HepG2 (cell line): Measurements from ENCODE around the gene RPL41. TPM values are rescaled to one million over a fixed set of nuclear protein-coding genes. Genes with fewer than 3 reads are reported as not detected.

Experiments used
- ESRRA ChIP-seq: sonication (generic); formaldehyde crosslinking; IDR thresholded peaks from 2 replicates; pipeline ENCODE4 v1.5.1; 2020; ENCODE audit warnings: mild to moderate bottlenecking, low read depth, missing genetic modification reagents
- HDAC2 ChIP-seq: sonication (generic); formaldehyde crosslinking; IDR thresholded peaks from 2 replicates; pipeline ENCODE4 v1.4.0; 2020; ENCODE audit warnings: missing genetic modification reagents
- IRF9 ChIP-seq: sonication (generic); formaldehyde crosslinking; IDR thresholded peaks from 2 replicates; pipeline ENCODE4 v1.8.0; 2022; ENCODE audit warnings: missing genetic modification reagents, mild to moderate bottlenecking, borderline replicate concordance
- JDP2 ChIP-seq: sonication (generic); formaldehyde crosslinking; IDR thresholded peaks from 2 replicates; pipeline ENCODE4 v1.8.1; 2022; ENCODE audit warnings: missing genetic modification reagents, borderline replicate concordance
- MED13 ChIP-seq: sonication (generic); formaldehyde crosslinking; IDR thresholded peaks from 2 replicates; pipeline ENCODE4 v1.5.0; 2020; ENCODE audit warnings: missing genetic modification reagents
- NKX3-1 ChIP-seq: sonication (generic); formaldehyde crosslinking; IDR thresholded peaks from 2 replicates; pipeline ENCODE4 v1.5.0; 2020; ENCODE audit warnings: missing genetic modification reagents
- PRPF4 ChIP-seq: fragments of 200-400 bp; formaldehyde crosslinking; IDR thresholded peaks from 2 replicates; pipeline ENCODE4 v1.6.1; 2016; ENCODE audit warnings: low read length, low read depth; ENCODE audit not compliant: poor library complexity, severe bottlenecking
- SIX4 ChIP-seq: sonication (generic); formaldehyde crosslinking; IDR thresholded peaks from 2 replicates; pipeline ENCODE4 v1.4.0; 2020; ENCODE audit warnings: missing genetic modification reagents
- SMC3 ChIP-seq: IDR thresholded peaks from 2 replicates; pipeline ENCODE4 v1.6.1; 2011; ENCODE audit warnings: low read length, improper control_type of control experiment
- STAG1 ChIP-seq: sonication (generic); formaldehyde crosslinking; IDR thresholded peaks from 2 replicates; pipeline ENCODE4 v1.4.0; 2020; ENCODE audit warnings: missing genetic modification reagents
- ZNF101 ChIP-seq: sonication (generic); formaldehyde crosslinking; IDR thresholded peaks from 2 replicates; pipeline ENCODE4 v1.4.0; 2020; ENCODE audit warnings: mild to moderate bottlenecking, low read depth, missing genetic modification reagents, borderline replicate concordance
- ZNF543 ChIP-seq: sonication (generic); formaldehyde crosslinking; IDR thresholded peaks from 2 replicates; pipeline ENCODE4 v1.4.0; 2020; ENCODE audit warnings: mild to moderate bottlenecking, missing genetic modification reagents
- ZNF776 ChIP-seq: sonication (generic); formaldehyde crosslinking; IDR thresholded peaks from 2 replicates; pipeline ENCODE4 v1.4.0; 2020; ENCODE audit warnings: mild to moderate bottlenecking, missing genetic modification reagents
- polyA plus RNA-seq, 8 experiments: library from polyadenylated mRNA; depleted of rRNA in 3 of 8; stranded (reverse) in 7 of 8; unstranded in 1 of 8; fragments of >200 nt; fragmentation: Illumina TruSeq in 4 of 8; extraction: Trizol in 4 of 8; gene quantifications; 2 replicates each; pipeline versions ENCODE4 v1.2.1 to v1.2.3, GENCODE V29; 2011 to 2016; ENCODE audit warnings: low read depth in 4 of 8, missing spikeins in 1 of 8, mixed read lengths in 1 of 8; ENCODE audit not compliant: insufficient read depth in 1 of 8
- total RNA-seq, 5 experiments: library from RNA; depleted of rRNA; stranded (reverse); fragments of >200 nt; fragmentation: Illumina TruSeq; extraction: Trizol; gene quantifications; 2 replicates each; pipeline ENCODE4 v1.2.3, GENCODE V29; 2016; ENCODE audit warnings: low read depth in 1 of 5
- TF ChIP-seq, protein P1 (sequence below): sonication (generic); formaldehyde crosslinking; IDR thresholded peaks from 2 replicates; pipeline ENCODE4 v1.5.0; 2020; ENCODE audit warnings: missing genetic modification reagents
- TF ChIP-seq, protein P2 (sequence below): sonication (generic); formaldehyde crosslinking; IDR thresholded peaks from 2 replicates; pipeline ENCODE4 v1.5.1; 2020; ENCODE audit warnings: mild to moderate bottlenecking, moderate library complexity, missing genetic modification reagents
- TF ChIP-seq, protein P3 (sequence below): sonication (generic); formaldehyde crosslinking; IDR thresholded peaks from 2 replicates; pipeline ENCODE4 v1.5.0; 2020; ENCODE audit warnings: missing genetic modification reagents, mild to moderate bottlenecking, borderline replicate concordance

Gene RPL41
- total and polyA plus RNA-seq, 2 of the 13 experiments (the other 11 are each of a cell fraction or from before 2014, with no cell fraction given), result 4,012 to 7,670 TPM

DNA sequence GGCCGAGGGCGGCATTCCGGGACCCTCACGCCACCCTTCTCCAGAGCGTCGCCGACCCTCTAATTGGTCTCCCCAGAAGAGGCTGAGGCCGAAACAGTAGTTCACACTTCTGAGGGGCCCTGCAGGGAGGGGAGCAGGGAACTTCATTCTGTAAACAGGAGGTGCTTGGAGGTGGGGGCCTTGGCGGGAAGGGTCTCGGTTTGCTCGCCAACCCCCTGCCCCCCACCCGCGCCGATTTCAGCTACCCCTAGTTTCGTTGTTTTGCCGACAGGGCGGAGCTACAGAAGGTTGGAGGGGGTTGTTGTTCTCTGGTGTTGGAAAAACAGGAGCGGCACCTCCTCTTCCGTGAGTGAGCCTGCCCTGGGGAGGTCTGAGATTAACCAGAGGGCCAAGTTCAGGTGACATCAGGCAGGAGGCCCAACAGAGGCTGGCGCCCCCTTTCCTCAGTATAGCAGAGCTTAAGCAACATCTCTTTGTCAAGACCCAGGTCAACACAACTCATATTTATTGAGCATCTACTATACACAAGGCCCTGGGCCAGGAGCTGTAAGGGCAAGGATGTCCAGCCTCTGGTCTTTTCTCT lies 35.8 kb upstream of the RPL41 start (continued):
- TF ChIP-seq MED13 (CRISPR knock-in tag) (no peak), STAG1 (0 out of 2 replicates have a peak, but pooled peaks have one; percentile 5), ZNF543 (CRISPR knock-in tag) (no peak), ESRRA (CRISPR knock-in tag) (peak; percentile 89; the same call in 1 of the 2 replicates), ZNF776 (CRISPR knock-in tag) (no peak), HDAC2 (CRISPR knock-in tag) (peak; percentile 78; the same call in 1 of the 2 replicates), IRF9 (CRISPR knock-in tag) (no peak; the same call in 1 of the 2 replicates), NKX3-1 (CRISPR knock-in tag) (no peak), SIX4 (CRISPR knock-in tag) (no peak), ZNF101 (CRISPR knock-in tag) (no peak), JDP2 (CRISPR knock-in tag) (no peak), SMC3 (no peak), PRPF4 (no peak)
- TF ChIP-seq, protein P1, sequence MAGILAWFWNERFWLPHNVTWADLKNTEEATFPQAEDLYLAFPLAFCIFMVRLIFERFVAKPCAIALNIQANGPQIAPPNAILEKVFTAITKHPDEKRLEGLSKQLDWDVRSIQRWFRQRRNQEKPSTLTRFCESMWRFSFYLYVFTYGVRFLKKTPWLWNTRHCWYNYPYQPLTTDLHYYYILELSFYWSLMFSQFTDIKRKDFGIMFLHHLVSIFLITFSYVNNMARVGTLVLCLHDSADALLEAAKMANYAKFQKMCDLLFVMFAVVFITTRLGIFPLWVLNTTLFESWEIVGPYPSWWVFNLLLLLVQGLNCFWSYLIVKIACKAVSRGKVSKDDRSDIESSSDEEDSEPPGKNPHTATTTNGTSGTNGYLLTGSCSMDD (CRISPR knock-in tag), result no peak
- TF ChIP-seq, protein P2, sequence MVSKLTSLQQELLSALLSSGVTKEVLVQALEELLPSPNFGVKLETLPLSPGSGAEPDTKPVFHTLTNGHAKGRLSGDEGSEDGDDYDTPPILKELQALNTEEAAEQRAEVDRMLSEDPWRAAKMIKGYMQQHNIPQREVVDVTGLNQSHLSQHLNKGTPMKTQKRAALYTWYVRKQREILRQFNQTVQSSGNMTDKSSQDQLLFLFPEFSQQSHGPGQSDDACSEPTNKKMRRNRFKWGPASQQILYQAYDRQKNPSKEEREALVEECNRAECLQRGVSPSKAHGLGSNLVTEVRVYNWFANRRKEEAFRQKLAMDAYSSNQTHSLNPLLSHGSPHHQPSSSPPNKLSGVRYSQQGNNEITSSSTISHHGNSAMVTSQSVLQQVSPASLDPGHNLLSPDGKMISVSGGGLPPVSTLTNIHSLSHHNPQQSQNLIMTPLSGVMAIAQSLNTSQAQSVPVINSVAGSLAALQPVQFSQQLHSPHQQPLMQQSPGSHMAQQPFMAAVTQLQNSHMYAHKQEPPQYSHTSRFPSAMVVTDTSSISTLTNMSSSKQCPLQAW, result no peak; the same call in 1 of the 2 replicates
- TF ChIP-seq, protein P3, sequence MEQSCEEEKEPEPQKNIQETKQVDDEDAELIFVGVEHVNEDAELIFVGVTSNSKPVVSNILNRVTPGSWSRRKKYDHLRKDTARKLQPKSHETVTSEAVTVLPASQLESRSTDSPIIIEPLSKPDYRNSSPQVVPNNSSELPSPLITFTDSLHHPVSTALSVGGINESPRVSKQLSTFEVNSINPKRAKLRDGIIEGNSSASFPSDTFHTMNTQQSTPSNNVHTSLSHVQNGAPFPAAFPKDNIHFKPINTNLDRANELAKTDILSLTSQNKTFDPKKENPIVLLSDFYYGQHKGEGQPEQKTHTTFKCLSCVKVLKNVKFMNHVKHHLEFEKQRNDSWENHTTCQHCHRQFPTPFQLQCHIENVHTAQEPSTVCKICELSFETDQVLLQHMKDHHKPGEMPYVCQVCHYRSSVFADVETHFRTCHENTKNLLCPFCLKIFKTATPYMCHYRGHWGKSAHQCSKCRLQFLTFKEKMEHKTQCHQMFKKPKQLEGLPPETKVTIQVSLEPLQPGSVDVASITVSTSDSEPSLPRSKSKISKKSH (CRISPR knock-in tag), result no peak
